ENCODE results near the gene TRIM28.

- TF ChIP-seq, protein P1, sequence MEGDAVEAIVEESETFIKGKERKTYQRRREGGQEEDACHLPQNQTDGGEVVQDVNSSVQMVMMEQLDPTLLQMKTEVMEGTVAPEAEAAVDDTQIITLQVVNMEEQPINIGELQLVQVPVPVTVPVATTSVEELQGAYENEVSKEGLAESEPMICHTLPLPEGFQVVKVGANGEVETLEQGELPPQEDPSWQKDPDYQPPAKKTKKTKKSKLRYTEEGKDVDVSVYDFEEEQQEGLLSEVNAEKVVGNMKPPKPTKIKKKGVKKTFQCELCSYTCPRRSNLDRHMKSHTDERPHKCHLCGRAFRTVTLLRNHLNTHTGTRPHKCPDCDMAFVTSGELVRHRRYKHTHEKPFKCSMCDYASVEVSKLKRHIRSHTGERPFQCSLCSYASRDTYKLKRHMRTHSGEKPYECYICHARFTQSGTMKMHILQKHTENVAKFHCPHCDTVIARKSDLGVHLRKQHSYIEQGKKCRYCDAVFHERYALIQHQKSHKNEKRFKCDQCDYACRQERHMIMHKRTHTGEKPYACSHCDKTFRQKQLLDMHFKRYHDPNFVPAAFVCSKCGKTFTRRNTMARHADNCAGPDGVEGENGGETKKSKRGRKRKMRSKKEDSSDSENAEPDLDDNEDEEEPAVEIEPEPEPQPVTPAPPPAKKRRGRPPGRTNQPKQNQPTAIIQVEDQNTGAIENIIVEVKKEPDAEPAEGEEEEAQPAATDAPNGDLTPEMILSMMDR (IDR thresholded peaks at IDR 0.05) = no peak
- no peak for TF ChIP-seq POLR2AphosphoS5 (IDR thresholded peaks at IDR 0.05)
These were observed 3.8 kb downstream of the TRIM28 start for GRCh38 chr19:58547323-58548312.
